HCT116 (cell line): ENCODE measurements around the gene SCARF1. TPM values are rescaled to one million over a fixed set of nuclear protein-coding genes. Genes with fewer than 3 reads are reported as not detected.

Source experiments
- ATAC-seq: fragments of 200-7000 bp; cut with Tn5 transposase; 2 replicates; pipeline ENCODE4 v1.9.1; 2020; ENCODE audit warnings: mild to moderate bottlenecking, moderate library complexity
- BruUV-seq: library from RNA; stranded (reverse); fragments of 400-500 nt; replicated peaks from 2 replicates; lab custom pipeline; 2021; lab: Mats Ljungman, UMichigan
- CTCF ChIA-PET: fragments of 300-600 bp; sonication (Branson Sonifier 250); formaldehyde crosslinking; loops from one replicate; lab custom pipeline; 2021; ENCODE audit warnings: antibody characterized with exemption; lab: Charles Lee
- POLR2A ChIA-PET: fragments of 300-600, 350-600 bp; sonication (Branson Sonifier 250); formaldehyde crosslinking; loops from one replicate; lab custom pipeline; 2021; ENCODE audit warnings: antibody characterized with exemption; lab: Charles Lee
- RAD21 ChIA-PET, 2 experiments: fragments of 300-600 bp; sonication (Branson Sonifier 250); formaldehyde crosslinking; loops; one replicate each; lab custom pipeline; 2023; ENCODE audit warnings: low total read pairs in 2 of 2; ENCODE audit not compliant: uncharacterized antibody in 2 of 2, unreplicated experiment in 2 of 2, low non-redundant PET in 1 of 2; lab: Charles Lee
- DNase-seq: peaks from one replicate; pipeline ENCODE4 v3.0.0-alpha.2; 2010; ENCODE audit warnings: low read depth, low spot score
- H2AFZ ChIP-seq: fragments of 200-600 bp; shearing (Covaris generic), sonication (generic); 2 replicates; pipeline ENCODE4 v1.6.1; 2017; ENCODE audit warnings: low read depth, mixed run types, mixed read lengths, antibody characterized with exemption, low read length; ENCODE audit not compliant: poor library complexity, severe bottlenecking
- H3K27ac ChIP-seq: 2 replicates; pipeline ENCODE4 v1.5.1; 2012; ENCODE audit warnings: low read depth, low read length
- H3K27me3 ChIP-seq: fragments of 200-600 bp; sonication (generic); 2 replicates; pipeline ENCODE4 v1.6.1; 2016; ENCODE audit warnings: mixed run types, low read length, mixed read lengths; ENCODE audit not compliant: insufficient read depth
- H3K36me3 ChIP-seq, 2 experiments: fragments of 200-500 bp in 1 of 2; fragments of 200-600 bp in 1 of 2; sonication (Bioruptor generic) in 1 of 2; sonication (generic) in 1 of 2; 2 replicates each; pipeline versions ENCODE4 v1.5.1 to v1.6.1; 2014 to 2016; ENCODE audit warnings: low read length in 2 of 2, inconsistent platforms in 1 of 2, mixed read lengths in 1 of 2, mixed run types in 1 of 2; ENCODE audit not compliant: insufficient read depth in 2 of 2, control insufficient read depth in 1 of 2
- H3K4me1 ChIP-seq, 2 experiments: fragments of 200-600 bp in 1 of 2; sonication (generic) in 1 of 2; 2 replicates each; pipeline versions ENCODE4 v1.5.1 to v1.6.1; 2012 to 2017; ENCODE audit warnings: low read length in 2 of 2, inconsistent platforms in 1 of 2, mild to moderate bottlenecking in 1 of 2, mixed read lengths in 1 of 2, mixed run types in 1 of 2, moderate library complexity in 1 of 2; ENCODE audit not compliant: insufficient read depth in 2 of 2, control insufficient read depth in 1 of 2
- H3K4me2 ChIP-seq: fragments of 200-600 bp; sonication (generic); 2 replicates; pipeline ENCODE4 v1.6.1; 2017; ENCODE audit warnings: mixed run types, low read length, mixed read lengths
- H3K4me3 ChIP-seq, 2 experiments: fragments of 200-600 bp in 1 of 2; sonication (generic) in 1 of 2; replicated peaks in 1 of 2; 2 replicates each; pipeline ENCODE4 v1.5.1; 2011 to 2016; ENCODE audit warnings: low read length in 2 of 2, control low read depth in 1 of 2, low read depth in 1 of 2, mild to moderate bottlenecking in 1 of 2, mixed read lengths in 1 of 2, mixed run types in 1 of 2
- H3K79me2 ChIP-seq: fragments of 200-600 bp; sonication (generic); 2 replicates; pipeline ENCODE4 v1.6.1; 2017; ENCODE audit warnings: mild to moderate bottlenecking, mixed run types, low read length, moderate library complexity, mixed read lengths; ENCODE audit not compliant: insufficient read depth
- H3K9ac ChIP-seq: fragments of 200-600 bp; sonication (generic); 2 replicates; pipeline ENCODE4 v1.6.1; 2016; ENCODE audit warnings: low read length, mixed read lengths
- H3K9me2 ChIP-seq: fragments of 200-600 bp; sonication (generic), shearing (Covaris generic); 2 replicates; pipeline ENCODE4 v1.6.1; 2017; ENCODE audit warnings: mixed run types, mild to moderate bottlenecking, moderate library complexity; ENCODE audit not compliant: insufficient read depth
- H3K9me3 ChIP-seq, 2 experiments: fragments of 200-500 bp in 1 of 2; fragments of 200-600 bp in 1 of 2; sonication (Bioruptor generic) in 1 of 2; sonication (generic) in 1 of 2; 2 replicates each; pipeline ENCODE4 v1.6.1; 2014 to 2017; ENCODE audit warnings: low read length in 2 of 2, mixed read lengths in 2 of 2, inconsistent platforms in 1 of 2, low read depth in 1 of 2, mild to moderate bottlenecking in 1 of 2, mixed run types in 1 of 2, moderate library complexity in 1 of 2; ENCODE audit not compliant: control insufficient read depth in 1 of 2, insufficient read depth in 1 of 2
- H4K20me1 ChIP-seq: fragments of 200-600 bp; sonication (generic), shearing (Covaris generic); 2 replicates; pipeline ENCODE4 v1.6.1; 2017; ENCODE audit warnings: mixed run types, mild to moderate bottlenecking, moderate library complexity; ENCODE audit not compliant: insufficient read depth
- CBX3 ChIP-seq: IDR thresholded peaks from 2 replicates; pipeline ENCODE4 v1.6.1; 2012; ENCODE audit warnings: low read depth
- ELF1 ChIP-seq: IDR thresholded peaks from 2 replicates; pipeline ENCODE4 v1.6.1; 2012; ENCODE audit warnings: low read depth, borderline replicate concordance
- JUND ChIP-seq: IDR thresholded peaks from 2 replicates; pipeline ENCODE4 v1.6.1; 2012
- POLR2A ChIP-seq: IDR thresholded peaks from 2 replicates; pipeline ENCODE4 v1.7.0; 2011; ENCODE audit warnings: borderline replicate concordance; ENCODE audit not compliant: insufficient read depth, insufficient read length; ENCODE audit errors: extremely low read depth
- POLR2AphosphoS5 ChIP-seq: IDR thresholded peaks from 2 replicates; pipeline ENCODE4 v1.6.1; 2011; ENCODE audit warnings: mild to moderate bottlenecking, low read depth, low read length, moderate library complexity
- YY1 ChIP-seq: IDR thresholded peaks from 2 replicates; pipeline ENCODE4 v1.6.1; 2011; ENCODE audit warnings: low read length, low read depth, moderate library complexity, mild to moderate bottlenecking; ENCODE audit not compliant: insufficient replicate concordance; ENCODE audit errors: extremely low read depth
- ZNF274 ChIP-seq: fragments of 200-500 bp; sonication (Bioruptor generic); IDR thresholded peaks from 2 replicates; pipeline ENCODE4 v1.6.1; 2014; ENCODE audit warnings: mild to moderate bottlenecking, low read depth, low read length, inconsistent platforms
- intact Hi-C: fragments of 100-400 bp; cut with micrococcal nuclease; formaldehyde crosslinking; loops from 2 replicates; pipeline ENCODE4 v1.10.0; 2022
- total RNA-seq: library from RNA; stranded (reverse); gene quantifications from one replicate; pipeline ENCODE4 v1.2.1, GENCODE V29; 2021; ENCODE audit not compliant: unreplicated experiment
- TF ChIP-seq, protein P1 (sequence below): IDR thresholded peaks from 2 replicates; pipeline ENCODE4 v1.6.1; 2012
- TF ChIP-seq, protein P2 (sequence below), 3 experiments: fragments of 200-600 bp in 1 of 3; sonication (generic) in 1 of 3; IDR thresholded peaks in 2 of 3; conservative IDR thresholded peaks in 1 of 3; 2 replicates each; pipeline ENCODE4 v1.5.1; 2012 to 2017; ENCODE audit warnings: low read depth in 2 of 3, low read length in 2 of 3, antibody characterized with exemption in 1 of 3, borderline replicate concordance in 1 of 3, control low read depth in 1 of 3, mild to moderate bottlenecking in 1 of 3, mixed read lengths in 1 of 3, mixed run types in 1 of 3, moderate library complexity in 1 of 3; ENCODE audit not compliant: insufficient read depth in 1 of 3
- TF ChIP-seq, protein P3 (sequence below): IDR thresholded peaks from 2 replicates; pipeline ENCODE4 v1.6.1; 2011; ENCODE audit warnings: mild to moderate bottlenecking, low read length, moderate library complexity; ENCODE audit not compliant: insufficient replicate concordance; ENCODE audit errors: extremely low read depth
- TF ChIP-seq, protein P4 (sequence below): IDR thresholded peaks from 2 replicates; pipeline ENCODE4 v1.6.1; 2012; ENCODE audit warnings: low read depth

The SCARF1 gene
- total RNA-seq, 1 experiment from 2014 or later: 2.2 TPM

DNA sequence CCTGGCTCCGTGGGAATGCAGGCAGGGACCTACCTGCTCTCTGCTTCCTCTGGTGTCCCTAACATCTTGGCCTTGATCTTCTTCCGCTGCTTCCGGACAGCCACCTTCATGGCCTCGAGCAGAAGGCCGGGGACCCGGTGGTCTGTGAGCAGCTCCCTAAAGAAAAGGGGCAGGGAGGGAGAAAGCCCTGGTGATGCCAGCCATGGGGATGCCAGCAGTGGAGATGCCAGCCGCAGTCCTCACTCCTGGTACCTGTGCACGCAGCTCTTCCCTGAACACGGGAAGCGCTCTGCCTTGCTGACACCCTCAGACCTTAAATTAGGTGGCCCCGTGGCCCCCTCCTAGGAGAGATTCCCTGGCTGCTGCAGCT is 2.3 kb upstream of the SCARF1 start:
- Histone ChIP-seq H3K27ac (peak overlapping the region; percentile 93), H3K9ac (peak overlapping the region; percentile 77), H4K20me1 (no peaks in the 10 kb centered on the region), H3K9me3 (no peaks in the 10 kb centered on the region), H3K27me3 (no peaks in the 10 kb centered on the region), H3K36me3 (peaks cover 20 to 22% of the 10 kb centered on the region in 2 experiments), H3K4me3 (peak overlapping the region; percentile 65 to 72), H3K4me1 (peaks cover 27 to 58% of the 10 kb centered on the region in 2 experiments), H3K9me2 (no peaks in the 10 kb centered on the region), H2AFZ (no peak overlapping the region), H3K79me2 (no peaks in the 10 kb centered on the region), H3K4me2 (peak overlapping the region; percentile 99)
- ATAC-seq: no peak
- RAD21 ChIA-PET: interaction anchor here in 1 of 2 experiments (2.0 kb wide), 1 partner anchor 73 kb away, joined by 5 read pairs; no protein-coding TSS in a partner anchor
- CTCF ChIA-PET: interaction anchor here (0.9 to 4.2 kb wide), 12 partner anchors 11 to 393 kb away, joined by 3 to 70 read pairs (median 6); partner anchors contain the start of genes PRPF8 and SLC43A2
- TF ChIP-seq ELF1 (no peak), POLR2AphosphoS5 (no peak), JUND (no peak), CBX3 (no peak), YY1 (no peak), ZNF274 (no peak), POLR2A (no peak)
- TF ChIP-seq, protein P1, sequence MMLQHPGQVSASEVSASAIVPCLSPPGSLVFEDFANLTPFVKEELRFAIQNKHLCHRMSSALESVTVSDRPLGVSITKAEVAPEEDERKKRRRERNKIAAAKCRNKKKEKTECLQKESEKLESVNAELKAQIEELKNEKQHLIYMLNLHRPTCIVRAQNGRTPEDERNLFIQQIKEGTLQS: no peak
- TF ChIP-seq, protein P2, sequence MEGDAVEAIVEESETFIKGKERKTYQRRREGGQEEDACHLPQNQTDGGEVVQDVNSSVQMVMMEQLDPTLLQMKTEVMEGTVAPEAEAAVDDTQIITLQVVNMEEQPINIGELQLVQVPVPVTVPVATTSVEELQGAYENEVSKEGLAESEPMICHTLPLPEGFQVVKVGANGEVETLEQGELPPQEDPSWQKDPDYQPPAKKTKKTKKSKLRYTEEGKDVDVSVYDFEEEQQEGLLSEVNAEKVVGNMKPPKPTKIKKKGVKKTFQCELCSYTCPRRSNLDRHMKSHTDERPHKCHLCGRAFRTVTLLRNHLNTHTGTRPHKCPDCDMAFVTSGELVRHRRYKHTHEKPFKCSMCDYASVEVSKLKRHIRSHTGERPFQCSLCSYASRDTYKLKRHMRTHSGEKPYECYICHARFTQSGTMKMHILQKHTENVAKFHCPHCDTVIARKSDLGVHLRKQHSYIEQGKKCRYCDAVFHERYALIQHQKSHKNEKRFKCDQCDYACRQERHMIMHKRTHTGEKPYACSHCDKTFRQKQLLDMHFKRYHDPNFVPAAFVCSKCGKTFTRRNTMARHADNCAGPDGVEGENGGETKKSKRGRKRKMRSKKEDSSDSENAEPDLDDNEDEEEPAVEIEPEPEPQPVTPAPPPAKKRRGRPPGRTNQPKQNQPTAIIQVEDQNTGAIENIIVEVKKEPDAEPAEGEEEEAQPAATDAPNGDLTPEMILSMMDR (IDR thresholded peaks at IDR 0.05 in 2 of 3, conservative IDR thresholded peaks at IDR 0.05 in 1 of 3; ENCODE audit: borderline replicate concordance in 1 of 3, insufficient read depth in 1 of 3, low read depth in 2 of 3, low read length in 2 of 3): no peak
- TF ChIP-seq, protein P3, sequence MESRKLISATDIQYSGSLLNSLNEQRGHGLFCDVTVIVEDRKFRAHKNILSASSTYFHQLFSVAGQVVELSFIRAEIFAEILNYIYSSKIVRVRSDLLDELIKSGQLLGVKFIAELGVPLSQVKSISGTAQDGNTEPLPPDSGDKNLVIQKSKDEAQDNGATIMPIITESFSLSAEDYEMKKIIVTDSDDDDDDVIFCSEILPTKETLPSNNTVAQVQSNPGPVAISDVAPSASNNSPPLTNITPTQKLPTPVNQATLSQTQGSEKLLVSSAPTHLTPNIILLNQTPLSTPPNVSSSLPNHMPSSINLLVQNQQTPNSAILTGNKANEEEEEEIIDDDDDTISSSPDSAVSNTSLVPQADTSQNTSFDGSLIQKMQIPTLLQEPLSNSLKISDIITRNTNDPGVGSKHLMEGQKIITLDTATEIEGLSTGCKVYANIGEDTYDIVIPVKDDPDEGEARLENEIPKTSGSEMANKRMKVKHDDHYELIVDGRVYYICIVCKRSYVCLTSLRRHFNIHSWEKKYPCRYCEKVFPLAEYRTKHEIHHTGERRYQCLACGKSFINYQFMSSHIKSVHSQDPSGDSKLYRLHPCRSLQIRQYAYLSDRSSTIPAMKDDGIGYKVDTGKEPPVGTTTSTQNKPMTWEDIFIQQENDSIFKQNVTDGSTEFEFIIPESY: no peak
- TF ChIP-seq, protein P4, sequence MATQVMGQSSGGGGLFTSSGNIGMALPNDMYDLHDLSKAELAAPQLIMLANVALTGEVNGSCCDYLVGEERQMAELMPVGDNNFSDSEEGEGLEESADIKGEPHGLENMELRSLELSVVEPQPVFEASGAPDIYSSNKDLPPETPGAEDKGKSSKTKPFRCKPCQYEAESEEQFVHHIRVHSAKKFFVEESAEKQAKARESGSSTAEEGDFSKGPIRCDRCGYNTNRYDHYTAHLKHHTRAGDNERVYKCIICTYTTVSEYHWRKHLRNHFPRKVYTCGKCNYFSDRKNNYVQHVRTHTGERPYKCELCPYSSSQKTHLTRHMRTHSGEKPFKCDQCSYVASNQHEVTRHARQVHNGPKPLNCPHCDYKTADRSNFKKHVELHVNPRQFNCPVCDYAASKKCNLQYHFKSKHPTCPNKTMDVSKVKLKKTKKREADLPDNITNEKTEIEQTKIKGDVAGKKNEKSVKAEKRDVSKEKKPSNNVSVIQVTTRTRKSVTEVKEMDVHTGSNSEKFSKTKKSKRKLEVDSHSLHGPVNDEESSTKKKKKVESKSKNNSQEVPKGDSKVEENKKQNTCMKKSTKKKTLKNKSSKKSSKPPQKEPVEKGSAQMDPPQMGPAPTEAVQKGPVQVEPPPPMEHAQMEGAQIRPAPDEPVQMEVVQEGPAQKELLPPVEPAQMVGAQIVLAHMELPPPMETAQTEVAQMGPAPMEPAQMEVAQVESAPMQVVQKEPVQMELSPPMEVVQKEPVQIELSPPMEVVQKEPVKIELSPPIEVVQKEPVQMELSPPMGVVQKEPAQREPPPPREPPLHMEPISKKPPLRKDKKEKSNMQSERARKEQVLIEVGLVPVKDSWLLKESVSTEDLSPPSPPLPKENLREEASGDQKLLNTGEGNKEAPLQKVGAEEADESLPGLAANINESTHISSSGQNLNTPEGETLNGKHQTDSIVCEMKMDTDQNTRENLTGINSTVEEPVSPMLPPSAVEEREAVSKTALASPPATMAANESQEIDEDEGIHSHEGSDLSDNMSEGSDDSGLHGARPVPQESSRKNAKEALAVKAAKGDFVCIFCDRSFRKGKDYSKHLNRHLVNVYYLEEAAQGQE: no peak
- POLR2A ChIA-PET: interaction anchor here (3.0 kb wide), 1 partner anchor 69 kb away, joined by 14 read pairs; no protein-coding TSS in a partner anchor
- no peak for DNase-seq
- intact Hi-C loops: loop anchor here (2.0 to 5.0 kb wide), 2 partner anchors 73 to 390 kb away; no protein-coding TSS in a partner anchor
- no TSS peak for BruUV-seq
